Progenitor cell of endocrine pancreas (in vitro differentiated cells): Measurements from ENCODE around the gene FREM2. TPM values are rescaled to one million over a fixed set of nuclear protein-coding genes. Genes with fewer than 3 reads are reported as not detected.

Source experiments
- DNase-seq: peaks from one replicate; pipeline ENCODE4 v3.0.0; 2021; ENCODE audit warnings: low spot score; ENCODE audit not compliant: unreplicated experiment
- H3K27ac Mint-ChIP-seq: 2 replicates; pipeline ENCODE4 v1.8.0; 2021; ENCODE audit warnings: mild to moderate bottlenecking, moderate library complexity, mixed read lengths
- H3K27me3 Mint-ChIP-seq: 2 replicates; pipeline ENCODE4 v1.8.0; 2021; ENCODE audit warnings: mixed read lengths
- H3K36me3 Mint-ChIP-seq: 2 replicates; pipeline ENCODE4 v1.8.0; 2022; ENCODE audit warnings: mixed read lengths; ENCODE audit not compliant: insufficient read depth
- H3K4me1 Mint-ChIP-seq: 2 replicates; pipeline ENCODE4 v1.8.0; 2021; ENCODE audit warnings: low read depth, mixed read lengths
- H3K4me3 Mint-ChIP-seq: 2 replicates; pipeline ENCODE4 v1.8.0; 2021; ENCODE audit warnings: low read depth, mild to moderate bottlenecking, moderate library complexity, mixed read lengths
- H3K9me3 Mint-ChIP-seq: 2 replicates; pipeline ENCODE4 v1.8.0; 2021; ENCODE audit warnings: low read depth, mixed read lengths
- CTCF ChIP-seq: fragments of 200-600 bp; sonication (generic); IDR thresholded peaks from one replicate; pipeline ENCODE4 v1.5.0; 2021; ENCODE audit warnings: antibody characterized with exemption, mild to moderate bottlenecking; ENCODE audit not compliant: unreplicated experiment
- total RNA-seq: library from RNA; stranded (reverse); gene quantifications from 2 replicates; pipeline ENCODE4 v1.2.1, GENCODE V29; 2021

Gene FREM2
- total RNA-seq, 1 donor from 2014 or later, result 75.3 TPM

- peaks cover 20% of the 10 kb centered on the region for H3K36me3 Mint-ChIP-seq
- H3K4me1 Mint-ChIP-seq, result peaks cover 19% of the 10 kb centered on the region
- no peaks in the 10 kb centered on the region for H3K9me3 Mint-ChIP-seq
- H3K4me3 Mint-ChIP-seq, result no peak overlapping the region
- no peaks in the 10 kb centered on the region for H3K27me3 Mint-ChIP-seq
- no peak overlapping the region for H3K27ac Mint-ChIP-seq
- DNase-seq, result no peak
- no peak for TF ChIP-seq CTCF
These were observed 79.9 kb downstream of the FREM2 start for GRCh38 chr13:38766799-38767198.

- H3K27me3 Mint-ChIP-seq, result no peaks in the 10 kb centered on the region
- no peak overlapping the region for H3K4me3 Mint-ChIP-seq
- peaks cover 18% of the 10 kb centered on the region for H3K4me1 Mint-ChIP-seq
- TF ChIP-seq CTCF, result no peak
- H3K9me3 Mint-ChIP-seq, result no peaks in the 10 kb centered on the region
- H3K36me3 Mint-ChIP-seq, result peaks cover 20% of the 10 kb centered on the region
- DNase-seq, result no peak
- no peak overlapping the region for H3K27ac Mint-ChIP-seq
These were observed 80.8 kb downstream of the FREM2 start for GRCh38 chr13:38767506-38768265.

DNA sequence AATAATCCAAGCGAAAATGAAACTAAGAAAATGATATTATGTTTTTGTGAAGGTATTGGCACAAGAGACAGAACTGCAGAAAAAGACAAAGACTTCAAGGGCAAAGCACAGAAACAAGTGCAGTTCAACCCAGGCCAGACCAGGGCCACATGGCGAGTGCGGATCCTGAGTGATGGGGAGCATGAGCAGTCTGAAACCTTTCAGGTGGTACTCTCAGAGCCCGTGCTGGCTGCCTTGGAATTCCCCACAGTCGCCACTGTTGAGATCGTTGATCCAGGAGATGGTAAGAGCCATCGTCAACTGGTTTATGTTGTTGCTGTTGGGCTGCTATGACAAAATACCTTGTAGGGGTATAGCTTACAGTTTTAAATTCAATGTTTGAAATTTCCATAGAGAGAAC is 82.6 kb downstream of the FREM2 start:
- Mint-ChIP-seq H3K27ac (no peak overlapping the region), H3K36me3 (peaks cover 24% of the 10 kb centered on the region), H3K27me3 (no peaks in the 10 kb centered on the region), H3K4me1 (peaks cover 3% of the 10 kb centered on the region), H3K9me3 (no peaks in the 10 kb centered on the region), H3K4me3 (no peak overlapping the region)
- TF ChIP-seq CTCF, result no peak
- no peak for DNase-seq

DNA sequence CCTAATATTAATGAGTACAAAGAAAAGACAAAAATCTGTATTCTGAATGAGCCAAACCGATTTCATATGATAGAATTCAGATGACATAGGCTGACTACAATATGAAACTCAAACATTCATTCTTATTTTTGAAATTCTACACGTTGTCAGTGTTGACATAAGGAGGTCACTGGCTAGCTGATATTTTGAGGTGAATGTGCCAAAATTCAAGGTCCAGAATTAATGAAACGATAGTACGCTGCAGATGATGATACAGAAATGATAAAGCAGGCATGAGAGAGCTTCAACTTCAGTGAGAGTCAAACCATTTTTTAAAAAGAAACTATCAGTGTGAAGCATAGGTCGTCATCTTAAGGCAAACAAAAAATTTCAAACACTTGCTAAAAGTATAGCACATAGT is 88.2 kb downstream of the FREM2 start:
- H3K27ac Mint-ChIP-seq, result no peak overlapping the region
- peaks cover 17% of the 10 kb centered on the region for H3K36me3 Mint-ChIP-seq
- no peak for DNase-seq
- H3K27me3 Mint-ChIP-seq, result no peaks in the 10 kb centered on the region
- peaks cover 8% of the 10 kb centered on the region for H3K9me3 Mint-ChIP-seq
- no peak overlapping the region for H3K4me3 Mint-ChIP-seq
- TF ChIP-seq CTCF, result no peak
- H3K4me1 Mint-ChIP-seq, result peaks cover 20% of the 10 kb centered on the region

DNA sequence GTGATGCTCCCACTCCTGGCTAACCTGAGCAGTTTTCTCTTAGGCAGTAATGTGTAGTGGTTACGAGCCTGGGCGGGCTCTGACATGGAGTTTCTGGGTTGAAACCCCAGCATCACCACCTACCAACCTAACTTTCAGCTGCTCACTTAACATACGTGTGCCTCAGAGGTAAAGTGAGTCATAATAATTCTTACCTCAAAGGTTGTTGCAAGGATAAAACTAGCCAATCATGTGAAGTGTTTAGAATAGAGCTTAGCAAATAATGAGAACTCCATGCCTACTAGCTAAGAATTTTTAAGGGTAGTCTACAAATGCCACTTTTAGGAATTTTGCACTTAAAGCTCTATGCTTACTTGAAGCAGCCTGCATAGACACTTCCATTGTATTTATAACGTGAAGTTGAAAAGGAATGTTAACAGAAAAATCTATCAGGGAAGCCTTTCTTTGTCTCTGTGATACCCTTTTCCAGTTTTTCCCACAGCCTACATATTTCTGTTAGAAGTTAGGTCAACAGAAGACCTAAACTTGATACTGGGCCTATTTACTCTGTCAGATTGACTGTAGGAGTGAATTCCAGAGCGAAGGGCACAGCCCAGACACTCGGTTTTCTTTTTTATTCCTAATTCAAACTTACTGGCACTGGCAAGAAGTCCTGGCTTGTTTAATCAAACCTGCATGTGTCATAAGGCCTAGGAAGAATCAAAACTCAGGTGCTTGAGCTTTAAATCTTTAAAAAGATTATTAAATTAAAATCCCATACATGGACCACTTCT is 90.7 kb downstream of the FREM2 start:
- Mint-ChIP-seq H3K36me3 (peaks cover 18% of the 10 kb centered on the region), H3K9me3 (peaks cover 8% of the 10 kb centered on the region), H3K4me3 (peak overlapping the region; percentile 31), H3K4me1 (peaks cover 32% of the 10 kb centered on the region), H3K27ac (peak overlapping the region; percentile 94), H3K27me3 (no peaks in the 10 kb centered on the region)
- DNase-seq, result no peak
- TF ChIP-seq CTCF, result no peak
